Liver (tissue), 9 donors: ENCODE measurements around the gene C19orf53. TPM values are rescaled to one million over a fixed set of nuclear protein-coding genes. Genes with fewer than 3 reads are reported as not detected.
A peak's percentile ranks its signal among the peaks of the same experiment; 100 is the strongest.

Source experiments
- DNase-seq: peaks from one replicate; pipeline ENCODE4 v3.0.0-alpha.2; 2017; ENCODE audit warnings: low spot score
- H3K27ac ChIP-seq, 2 donors: one replicate each; pipeline ENCODE4 v1.7.0; 2013; ENCODE audit warnings: inconsistent platforms in 2 of 2, low read length in 2 of 2, control low read depth in 1 of 2, low read depth in 1 of 2, mild to moderate bottlenecking in 1 of 2
- H3K27me3 ChIP-seq, 4 donors: one replicate each; pipeline versions ENCODE4 v1.6.1 to v1.7.0; 2013; ENCODE audit warnings: low read length in 3 of 4, inconsistent platforms in 1 of 4, mild to moderate bottlenecking in 1 of 4, moderate library complexity in 1 of 4; ENCODE audit not compliant: control insufficient read depth in 4 of 4, insufficient read depth in 4 of 4
- H3K36me3 ChIP-seq, 4 donors: one replicate each; pipeline versions ENCODE4 v1.6.1 to v1.7.0; 2013; ENCODE audit warnings: low read length in 3 of 4, mild to moderate bottlenecking in 3 of 4, low read depth in 1 of 4, moderate library complexity in 1 of 4; ENCODE audit not compliant: control insufficient read depth in 4 of 4, insufficient read depth in 3 of 4
- H3K4me1 ChIP-seq, 4 donors: one replicate each; pipeline versions ENCODE4 v1.6.1 to v1.7.0; 2013; ENCODE audit warnings: low read length in 3 of 4, mild to moderate bottlenecking in 3 of 4, moderate library complexity in 1 of 4; ENCODE audit not compliant: control insufficient read depth in 4 of 4, insufficient read depth in 4 of 4
- H3K4me3 ChIP-seq, 3 donors: one replicate each; pipeline versions ENCODE4 v1.6.1 to v1.7.0; 2013; ENCODE audit warnings: low read length in 3 of 3, control low read depth in 1 of 3, low read depth in 1 of 3, mild to moderate bottlenecking in 1 of 3
- H3K9ac ChIP-seq, 2 donors: one replicate each; pipeline ENCODE4 v1.7.0; 2013; ENCODE audit warnings: low read length in 2 of 2, mild to moderate bottlenecking in 2 of 2, moderate library complexity in 2 of 2, control low read depth in 1 of 2, low read depth in 1 of 2
- H3K9me3 ChIP-seq, 4 donors: one replicate each; pipeline versions ENCODE4 v1.6.1 to v1.7.0; 2013; ENCODE audit warnings: low read length in 3 of 4; ENCODE audit not compliant: control insufficient read depth in 4 of 4
- EGR1 ChIP-seq, 2 donors: IDR thresholded peaks; 2 replicates each; pipeline ENCODE4 v1.6.1; 2016 to 2018; ENCODE audit warnings: antibody characterized with exemption in 2 of 2, low read depth in 2 of 2
- FOXA1 ChIP-seq: IDR thresholded peaks from 2 replicates; pipeline ENCODE4 v1.6.1; 2016; ENCODE audit warnings: antibody characterized with exemption
- FOXA2 ChIP-seq: IDR thresholded peaks from 2 replicates; pipeline ENCODE4 v1.6.1; 2016; ENCODE audit warnings: antibody characterized with exemption
- GABPA ChIP-seq, 2 donors: IDR thresholded peaks in 1 of 2; conservative IDR thresholded peaks in 1 of 2; 2 replicates each; pipeline ENCODE4 v1.6.1; 2016; ENCODE audit warnings: antibody characterized with exemption in 2 of 2, mild to moderate bottlenecking in 1 of 2, moderate library complexity in 1 of 2
- HNF4A ChIP-seq, 2 donors: conservative IDR thresholded peaks; 2 replicates each; pipeline ENCODE4 v1.6.1; 2016; ENCODE audit warnings: antibody characterized with exemption in 2 of 2, mild to moderate bottlenecking in 2 of 2
- HNF4G ChIP-seq: IDR thresholded peaks from 2 replicates; pipeline ENCODE4 v1.6.1; 2016; ENCODE audit warnings: antibody characterized with exemption
- JUND ChIP-seq, 2 donors: IDR thresholded peaks; 2 replicates each; pipeline ENCODE4 v1.6.1; 2016; ENCODE audit warnings: antibody characterized with exemption in 2 of 2
- NR2F2 ChIP-seq: IDR thresholded peaks from 2 replicates; pipeline ENCODE4 v1.6.1; 2016; ENCODE audit warnings: antibody characterized with exemption
- RAD21 ChIP-seq, 2 donors: IDR thresholded peaks; 2 replicates each; pipeline ENCODE4 v1.6.1; 2016; ENCODE audit warnings: antibody characterized with exemption in 2 of 2, mild to moderate bottlenecking in 2 of 2
- RXRA ChIP-seq, 2 donors: IDR thresholded peaks; 2 replicates each; pipeline ENCODE4 v1.6.1; 2017 to 2018; ENCODE audit warnings: antibody characterized with exemption in 2 of 2, mild to moderate bottlenecking in 1 of 2
- SP1 ChIP-seq: IDR thresholded peaks from 2 replicates; pipeline ENCODE4 v1.6.1; 2018; ENCODE audit warnings: antibody characterized with exemption, mild to moderate bottlenecking
- TAF1 ChIP-seq: conservative IDR thresholded peaks from 2 replicates; pipeline ENCODE4 v1.6.1; 2016; ENCODE audit warnings: antibody characterized with exemption, mild to moderate bottlenecking
- YY1 ChIP-seq: IDR thresholded peaks from 2 replicates; pipeline ENCODE4 v1.6.1; 2016; ENCODE audit warnings: antibody characterized with exemption, mild to moderate bottlenecking
- WGBS: extraction: QIAGEN DNeasy Blood & Tissue Kit; methylation state at CpG from one replicate; pipeline ENCODE4 v1.1.7; 2013; 5-methylcytosine and 5-hydroxymethylcytosine counted together
- polyA plus RNA-seq, 2 donors: library from polyadenylated mRNA; stranded (reverse) in 1 of 2; unstranded in 1 of 2; fragments of 200-250 nt in 1 of 2; fragments of >200 nt in 1 of 2; fragmentation: Nextera tagmentation in 1 of 2; extraction: Ambion mirVana in 1 of 2; gene quantifications; one replicate each; pipeline versions ENCODE4 v1.2.1 to v1.2.3, GENCODE V29; 2013 to 2015
- total RNA-seq, 2 donors: library from RNA; depleted of rRNA; stranded (reverse); fragments of >200 nt; gene quantifications; one replicate each; pipeline ENCODE4 v1.2.3, GENCODE V29; 2014
- TF ChIP-seq, protein P1 (sequence below): fragments of 150-350 bp; IDR thresholded peaks from 2 replicates; pipeline ENCODE4 v1.5.1; 2017; ENCODE audit warnings: improper control_type of control experiment, low read depth, low read length; ENCODE audit not compliant: missing input control
- TF ChIP-seq, protein P2 (sequence below): IDR thresholded peaks from 2 replicates; pipeline ENCODE4 v1.6.1; 2016; ENCODE audit warnings: antibody characterized with exemption
- TF ChIP-seq, protein P3 (sequence below): IDR thresholded peaks from 2 replicates; pipeline ENCODE4 v1.6.1; 2016; ENCODE audit warnings: antibody characterized with exemption
- TF ChIP-seq, protein P4 (sequence below): IDR thresholded peaks from 2 replicates; pipeline ENCODE4 v1.6.1; 2016; ENCODE audit warnings: antibody characterized with exemption
- TF ChIP-seq, protein P5 (sequence below): IDR thresholded peaks from 2 replicates; pipeline ENCODE4 v1.6.1; 2016; ENCODE audit warnings: antibody characterized with exemption, mild to moderate bottlenecking
- donor health status: healthy.
- donor health status: healthy.
- donor health status: healthy.
- donor health status: healthy.
- donor health status: healthy.

The C19orf53 gene
- total and polyA plus RNA-seq, 4 donors = 18.5 to 88.5 (median 59.5) TPM

DNA sequence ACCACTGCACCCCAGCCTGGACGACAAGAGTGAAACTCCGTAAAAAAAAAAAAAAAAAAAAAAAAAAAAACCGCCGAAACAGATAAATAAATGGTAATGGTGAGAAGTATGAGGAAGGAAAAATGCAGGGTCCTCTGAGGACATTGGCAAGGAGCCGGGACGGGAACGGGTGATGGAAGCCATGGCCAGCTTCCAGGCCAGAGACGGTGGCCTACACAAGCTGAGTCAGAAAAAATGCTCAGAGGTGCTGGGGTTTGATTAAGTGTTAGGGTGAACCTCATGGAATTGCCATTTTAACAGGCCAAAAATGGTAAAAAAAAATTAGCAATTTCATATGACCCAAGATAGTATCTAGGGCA, 20.1 kb downstream of the C19orf53 start:
- Histone ChIP-seq H3K4me3 (peak overlapping the region in 2 of 3 donors; percentile 87 to 96), H3K36me3 (no peaks in the 10 kb centered on the region), H3K4me1 (peaks cover 0 to 14% (median 9%) of the 10 kb centered on the region in 4 donors), H3K27ac (peak overlapping the region; percentile 80 to 82), H3K27me3 (no peaks in the 10 kb centered on the region), H3K9me3 (no peaks in the 10 kb centered on the region), H3K9ac (peak overlapping the region; percentile 48 to 78)
- TF ChIP-seq YY1 (peak; percentile 13), GABPA (IDR thresholded peaks at IDR 0.05 in 1 of 2, conservative IDR thresholded peaks at IDR 0.05 in 1 of 2) (no peak), RXRA (IDR thresholded peaks at IDR 0.05) (peak in 1 of 2 donors; percentile 36), HNF4A (conservative IDR thresholded peaks at IDR 0.05) (no peak)
- TF ChIP-seq, protein P1, sequence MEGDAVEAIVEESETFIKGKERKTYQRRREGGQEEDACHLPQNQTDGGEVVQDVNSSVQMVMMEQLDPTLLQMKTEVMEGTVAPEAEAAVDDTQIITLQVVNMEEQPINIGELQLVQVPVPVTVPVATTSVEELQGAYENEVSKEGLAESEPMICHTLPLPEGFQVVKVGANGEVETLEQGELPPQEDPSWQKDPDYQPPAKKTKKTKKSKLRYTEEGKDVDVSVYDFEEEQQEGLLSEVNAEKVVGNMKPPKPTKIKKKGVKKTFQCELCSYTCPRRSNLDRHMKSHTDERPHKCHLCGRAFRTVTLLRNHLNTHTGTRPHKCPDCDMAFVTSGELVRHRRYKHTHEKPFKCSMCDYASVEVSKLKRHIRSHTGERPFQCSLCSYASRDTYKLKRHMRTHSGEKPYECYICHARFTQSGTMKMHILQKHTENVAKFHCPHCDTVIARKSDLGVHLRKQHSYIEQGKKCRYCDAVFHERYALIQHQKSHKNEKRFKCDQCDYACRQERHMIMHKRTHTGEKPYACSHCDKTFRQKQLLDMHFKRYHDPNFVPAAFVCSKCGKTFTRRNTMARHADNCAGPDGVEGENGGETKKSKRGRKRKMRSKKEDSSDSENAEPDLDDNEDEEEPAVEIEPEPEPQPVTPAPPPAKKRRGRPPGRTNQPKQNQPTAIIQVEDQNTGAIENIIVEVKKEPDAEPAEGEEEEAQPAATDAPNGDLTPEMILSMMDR = no peak
- no peak for DNase-seq
- 13% methylated on average over 8 of the region's 8 CpGs for WGBS

DNA sequence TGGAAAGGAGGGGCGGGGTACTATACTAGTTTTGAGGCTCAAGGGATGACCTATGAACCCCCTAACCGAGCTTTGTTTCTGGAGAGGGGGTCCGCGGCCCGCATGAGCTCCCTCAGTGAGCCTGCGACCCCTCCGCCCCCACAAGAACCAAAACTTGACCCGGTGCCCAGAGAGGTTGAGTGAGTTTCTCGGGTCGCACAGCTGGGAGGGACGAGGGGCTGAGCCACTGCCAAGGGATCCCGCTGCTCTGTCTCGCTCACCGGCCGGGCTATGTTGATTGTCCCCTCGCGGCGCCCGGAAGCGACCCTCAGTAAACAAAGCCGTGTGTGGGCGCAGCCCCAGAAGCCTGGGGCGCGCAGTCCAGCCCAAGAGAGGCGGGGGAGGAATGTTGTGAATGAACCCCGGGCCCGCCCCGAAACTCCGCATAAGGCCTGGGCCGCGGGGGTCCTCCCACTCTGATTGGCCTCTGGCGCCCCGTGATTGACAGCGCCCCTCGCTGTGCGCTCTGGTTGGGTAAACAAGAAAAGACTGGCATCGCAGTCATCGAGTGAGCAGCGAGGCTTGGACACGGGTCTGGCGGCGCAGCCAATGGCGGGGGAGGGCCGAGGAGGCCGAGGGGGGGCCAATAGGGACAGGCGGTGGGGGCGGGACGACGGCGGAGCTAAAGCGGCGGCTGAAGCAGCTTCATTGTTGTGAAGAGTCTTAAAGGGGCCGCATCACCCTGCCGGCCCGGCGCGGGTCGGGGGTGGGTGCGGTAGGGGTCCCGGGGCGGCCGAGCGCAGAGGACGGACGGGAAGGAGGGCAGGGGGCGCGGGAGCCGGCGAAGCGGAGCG, 20.7 kb downstream of the C19orf53 start, which contains the start of gene ZSWIM4:
Gene ZSWIM4 (plus strand): TSS at position 687 of the 833 bp plus-strand sequence. CDS start 206 bp downstream, outside the sequence.
- H3K4me1 ChIP-seq = peaks cover 0 to 14% (median 9%) of the 10 kb centered on the region in 4 donors
- 2% methylated on average over 71 of the region's 71 CpGs for WGBS
- H3K27me3 ChIP-seq = no peaks in the 10 kb centered on the region
- TF ChIP-seq NR2F2 (peak; percentile 11), EGR1 (IDR thresholded peaks at IDR 0.05; ENCODE audit: low read depth in 2 of 2) (peak in 1 of 2 donors; percentile 42), FOXA1 (peak; percentile 89), YY1 (peak; percentile 46), SP1 (peak; percentile 98), HNF4G (no peak), RAD21 (IDR thresholded peaks at IDR 0.05) (no peak), GABPA (IDR thresholded peaks at IDR 0.05 in 1 of 2, conservative IDR thresholded peaks at IDR 0.05 in 1 of 2) (peak in 1 of 2 donors; percentile 72), HNF4A (conservative IDR thresholded peaks at IDR 0.05) (no peak), TAF1 (peak; percentile 44), FOXA2 (peak; percentile 82), RXRA (IDR thresholded peaks at IDR 0.05) (peak; percentile 23 to 43), JUND (IDR thresholded peaks at IDR 0.05) (no peak)
- TF ChIP-seq, protein P2, sequence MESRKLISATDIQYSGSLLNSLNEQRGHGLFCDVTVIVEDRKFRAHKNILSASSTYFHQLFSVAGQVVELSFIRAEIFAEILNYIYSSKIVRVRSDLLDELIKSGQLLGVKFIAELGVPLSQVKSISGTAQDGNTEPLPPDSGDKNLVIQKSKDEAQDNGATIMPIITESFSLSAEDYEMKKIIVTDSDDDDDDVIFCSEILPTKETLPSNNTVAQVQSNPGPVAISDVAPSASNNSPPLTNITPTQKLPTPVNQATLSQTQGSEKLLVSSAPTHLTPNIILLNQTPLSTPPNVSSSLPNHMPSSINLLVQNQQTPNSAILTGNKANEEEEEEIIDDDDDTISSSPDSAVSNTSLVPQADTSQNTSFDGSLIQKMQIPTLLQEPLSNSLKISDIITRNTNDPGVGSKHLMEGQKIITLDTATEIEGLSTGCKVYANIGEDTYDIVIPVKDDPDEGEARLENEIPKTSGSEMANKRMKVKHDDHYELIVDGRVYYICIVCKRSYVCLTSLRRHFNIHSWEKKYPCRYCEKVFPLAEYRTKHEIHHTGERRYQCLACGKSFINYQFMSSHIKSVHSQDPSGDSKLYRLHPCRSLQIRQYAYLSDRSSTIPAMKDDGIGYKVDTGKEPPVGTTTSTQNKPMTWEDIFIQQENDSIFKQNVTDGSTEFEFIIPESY = no peak
- TF ChIP-seq, protein P3, sequence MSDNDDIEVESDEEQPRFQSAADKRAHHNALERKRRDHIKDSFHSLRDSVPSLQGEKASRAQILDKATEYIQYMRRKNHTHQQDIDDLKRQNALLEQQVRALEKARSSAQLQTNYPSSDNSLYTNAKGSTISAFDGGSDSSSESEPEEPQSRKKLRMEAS = peak; percentile 64
- TF ChIP-seq, protein P1 = no peak
- TF ChIP-seq, protein P4, sequence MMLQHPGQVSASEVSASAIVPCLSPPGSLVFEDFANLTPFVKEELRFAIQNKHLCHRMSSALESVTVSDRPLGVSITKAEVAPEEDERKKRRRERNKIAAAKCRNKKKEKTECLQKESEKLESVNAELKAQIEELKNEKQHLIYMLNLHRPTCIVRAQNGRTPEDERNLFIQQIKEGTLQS = no peak
- TF ChIP-seq, protein P5, sequence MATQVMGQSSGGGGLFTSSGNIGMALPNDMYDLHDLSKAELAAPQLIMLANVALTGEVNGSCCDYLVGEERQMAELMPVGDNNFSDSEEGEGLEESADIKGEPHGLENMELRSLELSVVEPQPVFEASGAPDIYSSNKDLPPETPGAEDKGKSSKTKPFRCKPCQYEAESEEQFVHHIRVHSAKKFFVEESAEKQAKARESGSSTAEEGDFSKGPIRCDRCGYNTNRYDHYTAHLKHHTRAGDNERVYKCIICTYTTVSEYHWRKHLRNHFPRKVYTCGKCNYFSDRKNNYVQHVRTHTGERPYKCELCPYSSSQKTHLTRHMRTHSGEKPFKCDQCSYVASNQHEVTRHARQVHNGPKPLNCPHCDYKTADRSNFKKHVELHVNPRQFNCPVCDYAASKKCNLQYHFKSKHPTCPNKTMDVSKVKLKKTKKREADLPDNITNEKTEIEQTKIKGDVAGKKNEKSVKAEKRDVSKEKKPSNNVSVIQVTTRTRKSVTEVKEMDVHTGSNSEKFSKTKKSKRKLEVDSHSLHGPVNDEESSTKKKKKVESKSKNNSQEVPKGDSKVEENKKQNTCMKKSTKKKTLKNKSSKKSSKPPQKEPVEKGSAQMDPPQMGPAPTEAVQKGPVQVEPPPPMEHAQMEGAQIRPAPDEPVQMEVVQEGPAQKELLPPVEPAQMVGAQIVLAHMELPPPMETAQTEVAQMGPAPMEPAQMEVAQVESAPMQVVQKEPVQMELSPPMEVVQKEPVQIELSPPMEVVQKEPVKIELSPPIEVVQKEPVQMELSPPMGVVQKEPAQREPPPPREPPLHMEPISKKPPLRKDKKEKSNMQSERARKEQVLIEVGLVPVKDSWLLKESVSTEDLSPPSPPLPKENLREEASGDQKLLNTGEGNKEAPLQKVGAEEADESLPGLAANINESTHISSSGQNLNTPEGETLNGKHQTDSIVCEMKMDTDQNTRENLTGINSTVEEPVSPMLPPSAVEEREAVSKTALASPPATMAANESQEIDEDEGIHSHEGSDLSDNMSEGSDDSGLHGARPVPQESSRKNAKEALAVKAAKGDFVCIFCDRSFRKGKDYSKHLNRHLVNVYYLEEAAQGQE = peak; percentile 58
- peak; percentile 94 for DNase-seq
- peak within 1 kb of the TSS; percentile 80 to 82 for H3K27ac ChIP-seq
- H3K4me3 ChIP-seq = peak within 1 kb of the TSS; percentile 75 to 96 (median 87)
- H3K36me3 ChIP-seq = no peaks in the 10 kb centered on the region
- no peaks in the 10 kb centered on the region for H3K9me3 ChIP-seq
- H3K9ac ChIP-seq = peak within 1 kb of the TSS; percentile 78 to 79
